HUES64 (cell line): ENCODE results near the gene CLCN5. TPM values are rescaled to one million over a fixed set of nuclear protein-coding genes. Genes with fewer than 3 reads are reported as not detected.

Experiments
- H3K27ac ChIP-seq: 2 replicates; pipeline ENCODE4 v1.7.0; 2013; ENCODE audit warnings: low read depth, low read length, inconsistent platforms
- H3K27me3 ChIP-seq: 2 replicates; pipeline ENCODE4 v1.6.1; 2013; ENCODE audit warnings: mild to moderate bottlenecking, low read length; ENCODE audit not compliant: insufficient read depth
- H3K36me3 ChIP-seq: 2 replicates; pipeline ENCODE4 v1.6.1; 2013; ENCODE audit warnings: mild to moderate bottlenecking, low read length; ENCODE audit not compliant: insufficient read depth
- H3K4me1 ChIP-seq: 2 replicates; pipeline ENCODE4 v1.6.1; 2013; ENCODE audit warnings: mild to moderate bottlenecking, low read length, moderate library complexity; ENCODE audit not compliant: insufficient read depth
- H3K4me3 ChIP-seq: 2 replicates; pipeline ENCODE4 v1.5.1; 2013; ENCODE audit warnings: mild to moderate bottlenecking, low read length, moderate library complexity
- H3K9ac ChIP-seq: 2 replicates; pipeline ENCODE4 v1.6.1; 2013; ENCODE audit warnings: mild to moderate bottlenecking, low read depth, low read length
- H3K9me3 ChIP-seq: 2 replicates; pipeline ENCODE4 v1.6.1; 2013; ENCODE audit warnings: low read depth, low read length; ENCODE audit not compliant: insufficient read depth
- WGBS: fragments of 150-250, 120-280 bp; methylation state at CpG from one replicate; pipeline ENCODE4 v1.1.7; 2013; ENCODE audit warnings: missing lambda C conversion rate; 5-methylcytosine and 5-hydroxymethylcytosine counted together
- polyA plus RNA-seq, 2 experiments: library from polyadenylated mRNA; stranded (reverse); fragments of 50-300 nt; gene quantifications; one replicate each; pipeline ENCODE4 v1.2.3, GENCODE V29; 2013

Gene CLCN5
- polyA plus RNA-seq (2013, experiment 1 of 2), result 4.7 TPM
- polyA plus RNA-seq (2013, experiment 2 of 2), result 4.7 TPM

- Histone ChIP-seq H3K4me3 (peak within 1 kb of the TSS; percentile 67), H3K4me1 (peaks cover 5% of the 10 kb centered on the region; the same call in 1 of the 2 replicates), H3K36me3 (no peaks in the 10 kb centered on the region; the same call in 1 of the 2 replicates), H3K9me3 (no peaks in the 10 kb centered on the region), H3K9ac (peak within 1 kb of the TSS; percentile 9; the same call in 1 of the 2 replicates), H3K27ac (no peak within 1 kb of the TSS), H3K27me3 (peaks cover 11% of the 10 kb centered on the region)
- under 1% methylated on average over 83 of the region's 83 CpGs for WGBS
Observed at GRCh38 chrX:49922291-49923241, at the start of gene CLCN5. TSS of gene CLCN5 (plus strand) at chrX:49922596. CDS start at chrX:49925299, 2,703 bp downstream.

- Histone ChIP-seq H3K4me1 (no peaks in the 10 kb centered on the region), H3K27ac (no peak overlapping the region), H3K27me3 (peaks cover 2% of the 10 kb centered on the region; the same call in 1 of the 2 replicates), H3K36me3 (no peaks in the 10 kb centered on the region; the same call in 1 of the 2 replicates), H3K4me3 (no peak overlapping the region), H3K9me3 (no peaks in the 10 kb centered on the region), H3K9ac (no peak overlapping the region)
- 3% methylated on average over 2 of the region's 3 CpGs for WGBS
Observed at GRCh38 chrX:49876750-49877149, 45.6 kb upstream of the CLCN5 start.

DNA sequence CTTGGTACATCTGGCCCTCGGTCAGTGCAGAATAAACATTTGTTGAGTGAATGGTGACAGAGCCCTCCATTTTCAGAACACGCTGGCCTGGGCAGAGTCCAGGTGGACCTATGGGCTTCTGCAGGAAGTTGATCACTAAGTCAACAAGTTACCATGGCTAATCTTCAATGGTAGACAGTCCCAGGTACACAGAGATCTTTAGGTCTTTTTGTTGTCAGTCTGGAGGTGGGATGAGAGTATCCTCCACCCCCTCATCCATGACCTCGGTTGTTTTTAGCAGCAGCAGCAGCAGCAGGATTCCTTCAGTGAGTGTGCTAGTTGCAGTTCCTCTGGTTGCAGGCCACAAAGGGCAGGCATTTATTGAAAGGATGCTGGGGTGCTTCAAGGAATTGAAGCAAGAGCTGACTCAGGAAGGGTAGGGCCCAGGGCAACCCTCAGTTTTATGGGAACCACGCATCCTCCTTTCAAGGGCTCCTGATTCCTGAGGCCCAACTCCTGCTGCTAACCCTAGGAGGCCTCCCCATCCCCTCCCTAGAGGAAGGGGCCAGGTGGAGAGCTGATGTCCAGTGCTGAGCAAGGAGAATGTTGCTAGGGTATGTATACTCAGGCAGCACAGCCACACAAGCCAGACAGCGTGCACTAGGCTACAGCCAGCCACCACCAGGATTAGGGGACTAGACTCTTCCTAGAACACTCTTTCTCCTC, 44.8 kb upstream of the CLCN5 start:
- Histone ChIP-seq H3K9ac (no peak overlapping the region), H3K9me3 (no peaks in the 10 kb centered on the region), H3K27me3 (peaks cover 2% of the 10 kb centered on the region; the same call in 1 of the 2 replicates), H3K4me1 (no peaks in the 10 kb centered on the region), H3K36me3 (no peaks in the 10 kb centered on the region; the same call in 1 of the 2 replicates), H3K27ac (no peak overlapping the region), H3K4me3 (no peak overlapping the region)
- WGBS, result 85% methylated on average over 5 of the region's 5 CpGs

DNA sequence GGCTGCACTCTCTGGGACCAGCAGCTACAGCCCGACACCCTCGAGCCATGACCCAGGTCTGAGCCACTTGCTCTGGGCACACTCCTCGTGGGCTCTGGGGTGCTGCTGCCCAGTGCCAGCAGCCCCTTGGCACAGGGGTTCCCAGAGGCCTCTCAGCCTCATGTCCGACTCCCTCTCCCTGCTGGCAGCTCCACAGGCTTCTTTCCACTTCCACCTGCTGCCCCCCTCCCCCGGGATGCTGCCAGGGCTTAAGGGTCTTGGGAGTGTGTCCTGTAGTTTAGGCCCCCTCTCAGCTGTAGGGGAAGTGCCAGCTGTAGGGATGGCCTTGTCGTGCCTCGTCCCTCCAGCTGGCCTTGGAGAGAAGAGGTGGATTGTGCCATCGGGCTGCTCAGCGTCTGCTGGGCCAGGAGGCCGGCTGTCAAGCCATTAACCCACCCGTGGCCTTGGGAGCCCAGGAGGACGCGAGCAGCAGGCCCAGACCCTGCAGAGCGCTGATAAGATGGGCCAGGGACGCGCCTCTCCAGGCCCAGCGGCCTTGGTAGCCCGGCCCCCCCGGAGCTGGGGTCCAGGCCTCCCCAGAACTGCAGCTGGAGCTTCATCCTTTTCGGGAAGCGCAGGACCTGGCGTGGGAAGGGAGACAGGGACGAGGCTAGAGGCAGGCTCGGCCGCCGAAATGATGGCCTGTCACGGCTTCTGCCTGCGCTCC, 44.1 kb upstream of the CLCN5 start:
- Histone ChIP-seq H3K27ac (no peak overlapping the region), H3K9me3 (no peaks in the 10 kb centered on the region), H3K4me1 (no peaks in the 10 kb centered on the region), H3K9ac (peak overlapping the region; percentile 78), H3K27me3 (peaks cover 2% of the 10 kb centered on the region; the same call in 1 of the 2 replicates), H3K4me3 (peak overlapping the region; percentile 78), H3K36me3 (no peaks in the 10 kb centered on the region; the same call in 1 of the 2 replicates)
- WGBS, result 26% methylated on average over 27 of the region's 28 CpGs

- WGBS, result 2% methylated on average over 60 of the region's 60 CpGs
- H3K27ac ChIP-seq, result peak within 1 kb of the TSS; percentile 71; the same call in 1 of the 2 replicates
Observed at GRCh38 chrX:49878834-49879655, 43.4 kb upstream of the CLCN5 start, which contains the start of gene USP27X. TSS of gene USP27X (plus strand) at chrX:49879484. CDS start at chrX:49880308, 824 bp downstream.

DNA sequence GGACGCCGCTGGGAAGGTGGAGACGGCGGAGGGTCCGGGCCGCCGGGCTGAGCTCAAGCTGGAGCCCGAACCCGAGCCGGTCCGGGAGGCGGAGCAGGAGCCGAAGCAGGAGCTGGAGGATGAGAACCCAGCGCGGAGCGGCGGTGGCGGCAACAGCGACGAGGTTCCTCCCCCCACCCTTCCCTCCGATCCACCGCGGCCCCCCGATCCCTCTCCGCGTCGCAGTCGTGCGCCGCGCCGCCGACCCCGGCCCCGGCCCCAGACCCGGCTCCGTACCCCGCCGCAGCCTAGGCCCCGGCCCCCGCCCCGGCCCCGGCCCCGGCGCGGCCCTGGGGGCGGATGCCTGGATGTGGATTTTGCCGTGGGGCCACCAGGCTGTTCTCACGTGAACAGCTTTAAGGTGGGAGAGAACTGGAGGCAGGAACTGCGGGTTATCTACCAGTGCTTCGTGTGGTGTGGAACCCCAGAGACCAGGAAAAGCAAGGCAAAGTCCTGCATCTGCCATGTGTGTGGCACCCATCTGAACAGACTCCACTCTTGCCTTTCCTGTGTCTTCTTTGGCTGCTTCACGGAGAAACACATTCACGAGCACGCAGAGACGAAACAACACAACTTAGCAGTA, 42.6 kb upstream of the CLCN5 start:
- peak overlapping the region; percentile 78 for H3K4me3 ChIP-seq
- H3K27me3 ChIP-seq, result peaks cover 2% of the 10 kb centered on the region; the same call in 1 of the 2 replicates
- no peaks in the 10 kb centered on the region; the same call in 1 of the 2 replicates for H3K36me3 ChIP-seq
- H3K9ac ChIP-seq, result peak overlapping the region; percentile 78; the same call in 1 of the 2 replicates
- no peak overlapping the region; the same call in 1 of the 2 replicates for H3K27ac ChIP-seq
- 5% methylated on average over 49 of the region's 55 CpGs for WGBS
- no peaks in the 10 kb centered on the region for H3K4me1 ChIP-seq
- no peaks in the 10 kb centered on the region for H3K9me3 ChIP-seq

More at GRCh38 chrX:49878834-49879655, 43.4 kb upstream of the CLCN5 start, which contains the start of gene USP27X:
- peaks cover 2% of the 10 kb centered on the region; the same call in 1 of the 2 replicates for H3K27me3 ChIP-seq
- H3K4me3 ChIP-seq, result peak within 1 kb of the TSS; percentile 78
- no peaks in the 10 kb centered on the region for H3K9me3 ChIP-seq
- H3K36me3 ChIP-seq, result no peaks in the 10 kb centered on the region; the same call in 1 of the 2 replicates
- H3K9ac ChIP-seq, result peak within 1 kb of the TSS; percentile 78
- no peaks in the 10 kb centered on the region for H3K4me1 ChIP-seq

GRCh38 chrX:49880668-49881067, 41.7 kb upstream of the CLCN5 start:
- no peaks in the 10 kb centered on the region for H3K9me3 ChIP-seq
- 93% methylated on average over 12 of the region's 12 CpGs for WGBS
- H3K27ac ChIP-seq, result no peak overlapping the region
- H3K9ac ChIP-seq, result no peak overlapping the region
- H3K4me1 ChIP-seq, result no peaks in the 10 kb centered on the region
- H3K27me3 ChIP-seq, result peaks cover 2% of the 10 kb centered on the region; the same call in 1 of the 2 replicates
- H3K4me3 ChIP-seq, result peak overlapping the region; percentile 78; the same call in 1 of the 2 replicates
- H3K36me3 ChIP-seq, result no peaks in the 10 kb centered on the region; the same call in 1 of the 2 replicates

GRCh38 chrX:49884290-49884862, 38.0 kb upstream of the CLCN5 start:
- H3K4me1 ChIP-seq, result no peaks in the 10 kb centered on the region
- H3K9ac ChIP-seq, result no peak overlapping the region
- H3K27me3 ChIP-seq, result no peaks in the 10 kb centered on the region
- no peak overlapping the region for H3K4me3 ChIP-seq
- WGBS, result 58% methylated on average over 7 of the region's 7 CpGs
- no peaks in the 10 kb centered on the region; the same call in 1 of the 2 replicates for H3K36me3 ChIP-seq
- no peaks in the 10 kb centered on the region for H3K9me3 ChIP-seq
- H3K27ac ChIP-seq, result no peak overlapping the region

DNA sequence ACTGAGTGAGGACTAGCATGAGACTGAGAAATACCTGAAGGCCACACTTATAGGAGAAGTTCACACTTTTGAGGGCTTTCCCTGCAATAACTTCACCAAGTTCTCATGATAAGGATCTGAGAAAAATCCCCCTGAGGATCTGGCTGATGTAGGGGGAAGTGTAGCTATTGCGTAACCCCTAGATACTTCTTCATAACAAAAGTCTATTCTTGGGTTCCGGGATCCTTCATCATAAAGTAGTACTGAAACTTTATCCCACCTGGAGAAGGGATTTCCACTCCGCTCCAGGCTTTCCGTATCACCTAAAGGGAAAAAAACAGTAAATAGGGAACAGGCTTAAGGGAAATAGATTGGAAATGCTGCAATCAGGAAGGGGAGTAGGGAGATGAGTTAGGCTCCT, 29.9 kb upstream of the CLCN5 start:
- Histone ChIP-seq H3K4me3 (no peak overlapping the region), H3K4me1 (no peaks in the 10 kb centered on the region), H3K27me3 (no peaks in the 10 kb centered on the region), H3K27ac (no peak overlapping the region), H3K9ac (no peak overlapping the region), H3K36me3 (no peaks in the 10 kb centered on the region), H3K9me3 (no peaks in the 10 kb centered on the region)
- WGBS, result 89% methylated on average over 2 of the region's 4 CpGs
